M059J (cell line): ENCODE data around the gene PSMB3. TPM values are rescaled to one million over a fixed set of nuclear protein-coding genes. Genes with fewer than 3 reads are reported as not detected.
A peak's percentile ranks its signal among the peaks of the same experiment; 100 is the strongest.
"Not testable (repeated sequence)": the region's sequence is repeated elsewhere in the genome, so short reads cannot be mapped to it uniquely, and the experiment has no call there.

Experiments used
- DNase-seq: peaks from one replicate; pipeline ENCODE4 v3.0.0-alpha.2; 2012; ENCODE audit warnings: low read depth
- total RNA-seq: library from RNA; depleted of rRNA; stranded (reverse); fragments of >200 nt; shearing (Covaris generic); gene quantifications from 2 replicates; pipeline ENCODE4 v1.2.3, GENCODE V29; 2014

PSMB3 gene
- total RNA-seq, 1 experiment from 2014 or later, result 410 TPM

GRCh38 chr17:38716368-38717005 is 36.1 kb upstream of the PSMB3 start:
- no peak for DNase-seq

GRCh38 chr17:38717139-38717745 is 35.3 kb upstream of the PSMB3 start:
- DNase-seq, result no peak

GRCh38 chr17:38719289-38719942 is 33.1 kb upstream of the PSMB3 start:
- DNase-seq, result no peak

GRCh38 chr17:38719943-38720641 is 32.4 kb upstream of the PSMB3 start:
- no peak for DNase-seq

- DNase-seq, result no peak
Measured at GRCh38 chr17:38720941-38721340, 31.6 kb upstream of the PSMB3 start.

GRCh38 chr17:38721802-38722201 is 30.7 kb upstream of the PSMB3 start:
- DNase-seq, result no peak

GRCh38 chr17:38724337-38724988 is 28.1 kb upstream of the PSMB3 start:
- DNase-seq, result peak; percentile 45

GRCh38 chr17:38725066-38725465 is 27.5 kb upstream of the PSMB3 start:
- no peak for DNase-seq

GRCh38 chr17:38726145-38726544 is 26.4 kb upstream of the PSMB3 start:
- DNase-seq, result not testable (repeated sequence)

GRCh38 chr17:38727736-38728135 is 24.8 kb upstream of the PSMB3 start:
- no peak for DNase-seq

- DNase-seq, result no peak
Measured at GRCh38 chr17:38728290-38728831, 24.2 kb upstream of the PSMB3 start.

GRCh38 chr17:38729368-38729885 is 23.1 kb upstream of the PSMB3 start:
- no peak for DNase-seq

GRCh38 chr17:38729886-38730525 is 22.5 kb upstream of the PSMB3 start, which contains the start of gene CISD3:
Gene CISD3 (plus strand): TSS chr17:38730341. CDS start chr17:38730359, 18 bp downstream.
- peak; percentile 76 for DNase-seq

- DNase-seq, result peak; percentile 71
Measured at GRCh38 chr17:38730526-38731379, 21.8 kb upstream of the PSMB3 start.

- no peak for DNase-seq
Measured at GRCh38 chr17:38731526-38732294, 20.8 kb upstream of the PSMB3 start.

- no peak for DNase-seq
Measured at GRCh38 chr17:38732376-38733281, 19.9 kb upstream of the PSMB3 start.

- DNase-seq, result no peak
Measured at GRCh38 chr17:38733282-38733981, 19.1 kb upstream of the PSMB3 start.
